Measurements from ENCODE around the gene MS4A18. TPM values are rescaled to one million over a fixed set of nuclear protein-coding genes. Genes with fewer than 3 reads are reported as not detected.

MS4A18 gene
- total and polyA plus RNA-seq, 2 experiments from 2014 or later = not detected

GRCh38 chr11:60785806-60786361 lies 61.4 kb downstream of the MS4A18 start:
- DNase-seq (ENCODE audit: low spot score) = no peak
- Histone ChIP-seq H3K27ac (no peak overlapping the region), H3K79me2 (no peaks in the 10 kb centered on the region), H4K20me1 (ENCODE audit: insufficient read depth, poor library complexity, severe bottlenecking) (no peaks in the 10 kb centered on the region), H3K9me2 (replicated peaks; ENCODE audit: insufficient read depth) (no peaks in the 10 kb centered on the region), H2AFZ (no peak overlapping the region), H3K4me3 (no peak overlapping the region), H3K4me2 (no peak overlapping the region), H3K4me1 (ENCODE audit: insufficient read depth) (peaks cover 5% of the 10 kb centered on the region), H3K9me3 (ENCODE audit: low read depth) (no peaks in the 10 kb centered on the region), H3K36me3 (replicated peaks; ENCODE audit: insufficient read depth, low read depth) (no peaks in the 10 kb centered on the region), H3K27me3 (no peaks in the 10 kb centered on the region)
- WGBS (ENCODE audit: low lambda C conversion rate, missing lambda C conversion rate) = 61% methylated on average over 8 of the region's 8 CpGs
- TF ChIP-seq, protein P1, sequence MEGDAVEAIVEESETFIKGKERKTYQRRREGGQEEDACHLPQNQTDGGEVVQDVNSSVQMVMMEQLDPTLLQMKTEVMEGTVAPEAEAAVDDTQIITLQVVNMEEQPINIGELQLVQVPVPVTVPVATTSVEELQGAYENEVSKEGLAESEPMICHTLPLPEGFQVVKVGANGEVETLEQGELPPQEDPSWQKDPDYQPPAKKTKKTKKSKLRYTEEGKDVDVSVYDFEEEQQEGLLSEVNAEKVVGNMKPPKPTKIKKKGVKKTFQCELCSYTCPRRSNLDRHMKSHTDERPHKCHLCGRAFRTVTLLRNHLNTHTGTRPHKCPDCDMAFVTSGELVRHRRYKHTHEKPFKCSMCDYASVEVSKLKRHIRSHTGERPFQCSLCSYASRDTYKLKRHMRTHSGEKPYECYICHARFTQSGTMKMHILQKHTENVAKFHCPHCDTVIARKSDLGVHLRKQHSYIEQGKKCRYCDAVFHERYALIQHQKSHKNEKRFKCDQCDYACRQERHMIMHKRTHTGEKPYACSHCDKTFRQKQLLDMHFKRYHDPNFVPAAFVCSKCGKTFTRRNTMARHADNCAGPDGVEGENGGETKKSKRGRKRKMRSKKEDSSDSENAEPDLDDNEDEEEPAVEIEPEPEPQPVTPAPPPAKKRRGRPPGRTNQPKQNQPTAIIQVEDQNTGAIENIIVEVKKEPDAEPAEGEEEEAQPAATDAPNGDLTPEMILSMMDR (IDR thresholded peaks at IDR 0.05; ENCODE audit: poor library complexity) = no peak
- TF ChIP-seq EZH2phosphoT487 (IDR thresholded peaks at IDR 0.05; ENCODE audit: low read depth, severe bottlenecking, unreplicated experiment) = no peak
- TF ChIP-seq EZH2 (IDR thresholded peaks at IDR 0.05; ENCODE audit: borderline replicate concordance) = no peak

DNA sequence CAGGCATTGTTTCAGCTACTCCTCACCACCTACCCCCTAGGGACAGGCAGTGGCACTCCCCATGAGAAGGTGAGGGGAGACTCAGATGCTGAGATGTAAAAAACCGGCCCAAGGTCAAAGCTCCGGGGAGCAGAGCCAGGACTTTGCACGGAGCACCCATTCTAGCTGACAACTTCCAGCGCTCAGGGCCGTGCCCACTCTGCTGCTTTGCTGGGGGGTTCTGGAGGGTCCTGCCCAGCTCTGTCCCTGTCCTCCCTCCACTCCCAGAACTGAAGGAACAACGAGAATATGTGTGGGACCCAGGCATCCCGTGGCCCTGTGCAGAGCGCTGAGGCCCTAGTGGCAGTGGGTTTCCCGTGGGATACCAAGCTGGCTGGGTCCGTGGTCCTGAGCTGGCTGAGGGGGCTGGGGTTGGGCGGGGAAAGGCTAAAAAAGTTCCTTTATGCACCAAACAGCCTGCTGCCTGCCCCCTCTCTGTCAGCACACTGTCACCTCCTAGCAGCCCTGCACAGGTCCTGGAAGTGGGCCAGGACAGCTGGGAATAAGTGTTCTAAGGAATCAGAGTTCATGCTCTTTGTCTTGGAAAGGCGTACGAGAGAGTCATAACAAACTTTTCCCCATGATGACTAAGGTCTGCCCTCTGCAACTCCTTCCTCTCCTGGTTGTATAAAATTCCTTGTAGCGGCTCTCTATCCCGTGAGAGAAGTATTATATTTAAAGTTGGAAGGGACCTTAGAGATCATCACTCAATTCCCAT lies 62.5 kb downstream of the MS4A18 start:
- H3K79me2 ChIP-seq = no peaks in the 10 kb centered on the region
- no peaks in the 10 kb centered on the region for H3K9me2 ChIP-seq (replicated peaks; ENCODE audit: insufficient read depth)
- no peaks in the 10 kb centered on the region for H4K20me1 ChIP-seq (ENCODE audit: insufficient read depth, poor library complexity, severe bottlenecking)
- peak; percentile 29 for DNase-seq (ENCODE audit: low spot score)
- no peak overlapping the region for H2AFZ ChIP-seq
- no peaks in the 10 kb centered on the region for H3K27me3 ChIP-seq
- peaks cover 5% of the 10 kb centered on the region for H3K4me1 ChIP-seq (ENCODE audit: insufficient read depth)
- H3K4me2 ChIP-seq = no peak overlapping the region
- H3K4me3 ChIP-seq = no peak overlapping the region
- no peak overlapping the region for H3K27ac ChIP-seq
- 73% methylated on average over 14 of the region's 15 CpGs for WGBS (ENCODE audit: low lambda C conversion rate, missing lambda C conversion rate)
- no peak for TF ChIP-seq EZH2 (IDR thresholded peaks at IDR 0.05; ENCODE audit: borderline replicate concordance)
- no peak for TF ChIP-seq EZH2phosphoT487 (IDR thresholded peaks at IDR 0.05; ENCODE audit: low read depth, severe bottlenecking, unreplicated experiment)
- TF ChIP-seq, protein P1 (IDR thresholded peaks at IDR 0.05; ENCODE audit: poor library complexity) = no peak
- no peaks in the 10 kb centered on the region for H3K9me3 ChIP-seq (ENCODE audit: low read depth)
- no peaks in the 10 kb centered on the region for H3K36me3 ChIP-seq (replicated peaks; ENCODE audit: insufficient read depth, low read depth)

GRCh38 chr11:60788401-60789125 lies 64.0 kb downstream of the MS4A18 start:
- Histone ChIP-seq H3K4me3 (no peak overlapping the region), H3K4me2 (no peak overlapping the region), H3K9me3 (ENCODE audit: low read depth) (no peaks in the 10 kb centered on the region), H2AFZ (no peak overlapping the region), H3K79me2 (no peaks in the 10 kb centered on the region), H3K36me3 (replicated peaks; ENCODE audit: insufficient read depth, low read depth) (no peaks in the 10 kb centered on the region), H3K27ac (no peak overlapping the region), H4K20me1 (ENCODE audit: insufficient read depth, poor library complexity, severe bottlenecking) (no peaks in the 10 kb centered on the region), H3K9me2 (replicated peaks; ENCODE audit: insufficient read depth) (no peaks in the 10 kb centered on the region), H3K27me3 (no peaks in the 10 kb centered on the region), H3K4me1 (ENCODE audit: insufficient read depth) (peaks cover 5% of the 10 kb centered on the region)
- TF ChIP-seq EZH2phosphoT487 (IDR thresholded peaks at IDR 0.05; ENCODE audit: low read depth, severe bottlenecking, unreplicated experiment) (no peak), EZH2 (IDR thresholded peaks at IDR 0.05; ENCODE audit: borderline replicate concordance) (no peak)
- TF ChIP-seq, protein P1 (IDR thresholded peaks at IDR 0.05; ENCODE audit: poor library complexity) = no peak
- no peak for DNase-seq (ENCODE audit: low spot score)
- WGBS (ENCODE audit: low lambda C conversion rate, missing lambda C conversion rate) = 91% methylated on average over 7 of the region's 7 CpGs
